ENCODE data around the gene ZFYVE27. TPM values are rescaled to one million over a fixed set of nuclear protein-coding genes. Genes with fewer than 3 reads are reported as not detected.

The ZFYVE27 gene
- total and polyA plus RNA-seq, 2 donors (not counting 3 experiments of a cell fraction or from before 2014, with no cell fraction given) = 16.3 to 24.2 TPM

DNA sequence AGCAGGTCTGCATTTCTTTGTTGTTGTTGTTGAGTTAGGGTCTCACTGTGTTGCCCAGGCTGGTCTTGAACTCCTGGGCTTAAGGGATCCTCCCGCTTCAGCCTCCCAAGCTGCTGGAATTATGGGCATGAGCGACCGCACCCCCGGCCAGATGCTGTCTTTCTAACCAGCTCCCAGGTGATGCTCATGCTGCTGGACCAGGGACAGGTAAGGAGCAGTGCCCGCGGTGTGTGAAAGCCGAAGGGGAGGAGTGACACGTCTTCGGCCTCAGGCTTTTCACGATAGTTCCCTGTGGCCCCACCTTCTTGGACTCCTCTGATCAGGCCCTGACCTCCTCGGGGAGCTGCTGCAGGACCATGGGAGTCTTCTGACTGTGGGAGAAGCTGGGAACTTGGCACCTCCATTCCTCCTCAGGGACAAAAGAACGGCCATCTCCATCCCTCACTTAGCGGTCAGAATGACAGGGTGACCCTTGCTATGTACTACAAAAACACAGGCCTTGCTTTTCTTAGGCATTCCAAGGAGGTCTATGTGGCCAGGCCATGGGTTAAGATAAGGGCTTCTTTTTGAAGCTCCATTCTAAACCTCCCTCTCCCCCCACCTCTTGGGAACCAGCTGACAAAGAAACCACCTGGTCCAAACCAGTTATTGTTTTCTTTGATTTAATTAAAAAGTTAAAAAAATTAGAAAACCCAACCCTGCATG is 29.3 kb downstream of the ZFYVE27 start:
- Histone ChIP-seq H3K9me3 (replicated peaks; ENCODE audit: control insufficient read depth, insufficient read depth, low read length) (no peaks in the 10 kb centered on the region), H3K4me1 (ENCODE audit: control insufficient read depth, extremely low read depth, insufficient read depth, low read length) (no peaks in the 10 kb centered on the region), H3K4me2 (ENCODE audit: insufficient read depth, low read length) (no peak overlapping the region), H3K79me2 (ENCODE audit: control insufficient read depth, insufficient read depth, low read length) (no peaks in the 10 kb centered on the region), H3K36me3 (ENCODE audit: control insufficient read depth in 2 of 2, extremely low read depth in 1 of 2, insufficient read depth in 2 of 2, low read length in 2 of 2) (peaks cover 0 to 2% of the 10 kb centered on the region in 2 experiments), H2AFZ (ENCODE audit: low read depth, low read length) (no peak overlapping the region), H3K9ac (replicated peaks; ENCODE audit: extremely low read depth, insufficient read depth, low read length) (no peak overlapping the region), H3K9me1 (replicated peaks; ENCODE audit: control insufficient read depth, extremely low read depth, insufficient read depth, low read length) (no peaks in the 10 kb centered on the region), H3K4me3 (replicated peaks in 1 of 3; ENCODE audit: insufficient read depth in 1 of 3, low read depth in 1 of 3, low read length in 3 of 3) (no peak overlapping the region), H4K20me1 (replicated peaks; ENCODE audit: control insufficient read depth, extremely low read depth, insufficient read depth, low read length) (no peaks in the 10 kb centered on the region), H3K27me3 (ENCODE audit: control insufficient read depth in 2 of 2, insufficient read depth in 2 of 2, low read length in 2 of 2) (peaks cover 15% of the 10 kb centered on the region in 2 experiments), H3K27ac (ENCODE audit: insufficient read depth, low read depth, low read length) (no peak overlapping the region)
- ChIA-PET CTCF (interaction anchor here (1.5 to 3.0 kb wide), 2 partner anchors 26 to 275 kb away, joined by 3 to 14 read pairs; no protein-coding TSS in a partner anchor), POLR2A (no interaction called here)
- no TSS peak for BruUV-seq (replicated peaks)
- intact Hi-C loops (cut with micrococcal nuclease) = no loop called here
- no peak for FAIRE-seq
- no peak for DNase-seq (ENCODE audit: low read depth, low spot score)
- TF ChIP-seq, protein P1, sequence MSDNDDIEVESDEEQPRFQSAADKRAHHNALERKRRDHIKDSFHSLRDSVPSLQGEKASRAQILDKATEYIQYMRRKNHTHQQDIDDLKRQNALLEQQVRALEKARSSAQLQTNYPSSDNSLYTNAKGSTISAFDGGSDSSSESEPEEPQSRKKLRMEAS (IDR thresholded peaks at IDR 0.05; ENCODE audit: insufficient read depth, insufficient read length) = no peak
- TF ChIP-seq POLR2AphosphoS5 (IDR thresholded peaks at IDR 0.05; ENCODE audit: insufficient read depth, low read depth, low read length) (no peak), EZH2 (IDR thresholded peaks at IDR 0.05; ENCODE audit: borderline replicate concordance, low read depth, low read length, severe bottlenecking) (no peak), POLR2A (IDR thresholded peaks at IDR 0.05; ENCODE audit: low read depth, low read length) (no peak), CTCF (IDR thresholded peaks at IDR 0.05; ENCODE audit: extremely low read depth in 1 of 2, insufficient read depth in 1 of 2, low read depth in 1 of 2, low read length in 2 of 2) (no peak), GATA2 (IDR thresholded peaks at IDR 0.05; ENCODE audit: insufficient read depth, insufficient read length, low read depth, low read length) (no peak), MYC (IDR thresholded peaks at IDR 0.05; ENCODE audit: low read depth, low read length) (no peak), JUN (IDR thresholded peaks at IDR 0.05; ENCODE audit: borderline replicate concordance, insufficient read depth, insufficient read length, low read depth) (no peak)
- dilution Hi-C loops (cut with MboI; ENCODE audit: extremely low pct_ligation_motif_present, low sequenced_read_pairs) = no loop called here
